T-helper 2 cell treated with Interferon-gamma antibody and Interleukin-4, amounts not matched to agents 100 ng/mL and 5 ng/mL, for 36 hours (primary cell): Measurements from ENCODE around the gene ARPC1B. TPM values are rescaled to one million over a fixed set of nuclear protein-coding genes. Genes with fewer than 3 reads are reported as not detected.
"Not testable (repeated sequence)": the region's sequence is repeated elsewhere in the genome, so short reads cannot be mapped to it uniquely, and the experiment has no call there.

ENCODE experiments used
- intact Hi-C: fragments of 100-400 bp; cut with micrococcal nuclease; formaldehyde crosslinking; loops from one replicate; pipeline ENCODE4 v1.15.1; 2023
- total RNA-seq: library from RNA; stranded (reverse); gene quantifications from 2 replicates; pipeline ENCODE4 v1.2.3, GENCODE V29; 2022

The ARPC1B gene
- total RNA-seq, 1 donor from 2014 or later, result 368 TPM

DNA sequence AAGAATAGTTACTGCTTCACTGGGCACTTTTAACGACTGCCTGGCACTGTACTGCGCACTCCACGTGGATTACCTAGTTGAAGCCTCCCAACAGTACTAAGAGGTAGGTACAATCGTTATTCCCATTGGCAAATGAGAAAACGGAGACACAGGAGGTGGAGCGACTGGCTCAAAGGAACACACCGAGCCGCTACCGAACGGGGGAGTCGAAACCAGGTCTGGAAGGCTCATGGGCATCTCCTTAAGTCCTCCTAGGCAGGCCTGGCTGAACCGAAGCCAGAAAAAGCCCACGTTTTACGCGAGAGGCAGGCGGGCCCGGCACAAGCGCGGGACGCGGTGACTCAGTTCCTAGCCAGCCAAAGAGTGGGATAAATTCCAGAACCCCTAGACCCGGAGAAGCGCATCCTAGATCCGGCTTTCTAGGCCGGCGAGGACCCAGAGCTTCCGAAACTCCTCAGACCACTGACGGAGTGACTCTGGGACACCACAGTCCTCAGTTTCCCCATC, 33.4 kb downstream of the ARPC1B start:
- intact Hi-C loops, result loop anchor here (1.0 to 10.0 kb wide), 8 partner anchors 15 to 677 kb away; partner anchors contain the start of genes ARPC1B, COPS6, ZKSCAN5 and ZNF3

DNA sequence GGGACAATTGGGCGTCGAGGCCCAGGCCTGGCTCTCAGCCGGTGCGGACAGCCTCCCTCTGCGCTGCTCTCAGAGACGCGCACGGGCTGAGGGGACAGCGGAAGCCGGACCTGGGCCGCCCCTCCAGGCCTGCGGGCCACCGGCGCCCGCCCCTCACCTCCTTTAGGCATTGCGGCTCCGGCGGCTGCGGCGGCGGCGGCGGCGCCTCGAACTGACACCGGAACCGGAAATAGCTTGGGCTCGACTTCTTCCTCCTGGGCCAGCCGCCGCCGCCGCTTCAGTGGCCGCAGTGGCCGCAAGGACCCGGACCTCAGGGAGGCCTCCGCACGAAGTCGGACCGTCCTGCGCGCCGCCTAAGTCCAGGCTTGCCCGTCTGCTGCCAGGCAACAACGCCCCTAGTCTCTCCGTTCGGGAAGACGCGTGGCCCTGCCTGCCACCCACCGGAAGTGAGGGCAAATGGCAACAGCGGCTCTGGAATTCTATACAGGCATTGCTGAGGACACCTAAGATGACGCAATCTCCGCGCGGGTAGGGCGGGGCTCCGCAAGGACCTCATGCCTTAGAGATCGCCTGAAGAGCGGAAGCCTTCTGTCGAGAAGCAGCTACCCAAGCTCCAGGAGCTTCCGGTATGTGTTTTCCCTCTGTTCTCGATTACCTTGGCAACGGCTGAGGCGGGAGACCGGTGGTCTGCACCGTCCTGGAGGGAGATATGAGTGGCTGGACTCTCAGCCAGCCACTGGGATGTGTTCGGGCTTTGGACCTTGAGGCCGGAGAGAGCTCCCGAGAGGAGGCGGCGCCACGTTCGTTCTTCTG, 34.1 kb downstream of the ARPC1B start, which contains the start of the genes BUD31 and PDAP1:
Gene BUD31 (plus strand): TSS at position 591 of the 813 bp plus-strand sequence. CDS start 2,124 bp downstream, outside the sequence.
Gene PDAP1 (minus strand): TSS at position 219 of the 813 bp plus-strand sequence. CDS start 49 bp downstream, at position 170.
- intact Hi-C loops, result loop anchor here (1.0 to 10.0 kb wide), 9 partner anchors 16 to 676 kb away; partner anchors contain the start of genes ARPC1B, COPS6, CPSF4 and PTCD1

DNA sequence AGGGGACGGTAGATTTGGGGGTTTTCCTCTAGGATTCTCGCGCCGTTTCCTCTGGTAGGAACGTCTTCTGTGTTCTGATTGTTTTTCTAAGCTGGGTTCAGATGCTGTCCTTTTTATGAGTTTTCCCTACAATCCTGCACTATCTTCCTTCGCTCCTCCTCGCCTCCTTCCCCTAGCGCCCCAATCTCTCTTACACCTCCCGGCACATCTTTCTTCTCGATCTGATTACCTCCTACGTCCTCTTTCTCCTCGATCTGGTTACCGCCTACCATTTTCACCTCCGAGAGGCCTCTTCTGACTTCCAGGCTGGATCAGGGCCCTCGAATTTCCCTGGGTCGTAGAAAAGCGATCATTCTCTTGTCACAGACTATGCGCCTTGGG, 34.7 kb downstream of the ARPC1B start:
- intact Hi-C loops, result loop anchor here (1.0 to 10.0 kb wide), 5 partner anchors 16 to 676 kb away; partner anchors contain the start of genes COPS6, CPSF4, PTCD1 and ZNF3

DNA sequence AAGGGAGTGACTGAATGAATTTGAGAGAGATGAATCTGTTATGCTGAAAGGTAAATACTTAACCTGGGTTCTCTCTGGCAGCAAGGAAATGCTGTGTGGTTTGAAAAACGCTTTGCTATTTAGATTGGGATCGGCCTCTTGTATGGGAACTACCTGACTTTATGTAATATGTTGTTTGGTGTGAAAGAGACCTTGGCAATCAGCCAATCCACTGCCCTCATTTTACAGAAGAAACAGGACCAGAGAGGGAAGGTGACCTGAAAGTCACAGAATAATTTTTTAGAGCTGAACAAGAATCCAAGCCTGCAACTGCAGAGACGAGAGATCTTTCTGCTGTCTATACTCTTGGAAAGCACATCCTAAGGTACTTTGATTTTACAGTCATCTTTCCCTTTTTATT, 35.3 kb downstream of the ARPC1B start:
- intact Hi-C loops, result loop anchor here (1.0 to 10.0 kb wide), 5 partner anchors 17 to 675 kb away; partner anchors contain the start of genes COPS6, CPSF4, PTCD1 and ZNF3

DNA sequence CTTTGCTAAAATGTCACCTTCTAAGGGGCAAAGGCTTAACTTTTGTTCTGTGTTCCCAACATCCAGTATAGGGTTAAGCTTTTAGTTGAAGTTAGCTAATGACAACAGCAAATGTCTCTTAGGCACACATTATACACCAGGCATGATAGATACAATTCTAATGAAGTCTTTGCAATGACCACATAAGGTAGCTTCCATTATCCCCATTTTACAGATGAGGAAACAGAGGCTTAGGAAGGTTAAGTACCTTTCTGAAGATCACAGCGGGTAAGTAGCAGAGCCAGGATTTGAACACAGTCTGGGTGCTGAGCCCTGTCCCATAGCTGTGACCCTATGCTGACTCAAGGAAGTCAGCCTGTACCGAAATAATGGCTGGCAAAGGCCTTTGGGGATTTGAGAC, 36.1 kb downstream of the ARPC1B start:
- intact Hi-C loops, result no loop called here

DNA sequence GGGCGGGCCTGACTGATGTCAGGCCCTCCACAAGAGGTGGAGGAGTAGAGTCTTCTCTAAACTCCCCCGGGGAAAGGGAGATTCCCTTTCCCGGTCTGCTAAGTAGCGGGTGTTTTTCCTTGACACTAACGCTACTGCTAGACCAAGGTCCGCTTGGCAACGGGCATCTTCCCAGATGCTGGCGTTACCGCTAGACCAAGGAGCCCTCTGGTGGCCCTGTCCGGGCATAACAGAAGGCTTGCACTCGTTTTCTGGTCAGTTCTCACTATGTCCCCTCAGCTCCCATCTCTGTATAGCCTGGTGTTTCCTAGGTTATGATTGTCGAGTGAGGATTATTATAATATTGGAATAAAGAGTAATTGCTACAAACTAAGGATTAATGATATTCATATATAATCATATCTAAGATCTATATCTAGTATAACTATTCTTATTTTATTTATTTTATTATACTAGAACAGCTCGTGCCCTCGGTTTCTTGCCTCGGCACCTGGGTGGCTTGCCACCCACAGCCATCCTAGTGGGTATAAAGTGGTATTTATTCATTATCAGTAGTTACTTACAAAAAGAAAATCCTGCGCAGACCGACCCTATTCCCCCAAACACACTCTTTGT, 41.1 kb downstream of the ARPC1B start:
- intact Hi-C loops, result not testable (repeated sequence)

DNA sequence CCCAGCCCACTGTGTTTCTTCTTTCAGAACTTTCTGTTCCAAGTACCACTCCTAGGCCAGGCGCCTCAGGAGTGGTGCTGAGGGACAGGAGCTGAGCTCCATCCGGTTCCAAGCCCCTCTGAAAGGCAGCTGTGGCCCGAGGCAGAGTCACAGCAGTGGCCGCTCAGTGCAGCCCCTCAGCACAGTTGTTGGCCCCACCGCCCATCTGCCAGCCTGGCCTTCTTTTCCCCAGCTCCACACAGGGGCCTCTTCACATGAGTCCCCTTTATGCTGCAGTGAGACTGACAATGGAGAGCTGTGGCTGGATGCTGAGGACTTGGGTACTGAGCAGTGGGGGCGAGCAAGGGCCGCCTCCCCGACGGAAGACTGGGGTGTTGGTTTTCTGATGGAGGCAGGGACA, 43.7 kb downstream of the ARPC1B start:
- intact Hi-C loops, result no loop called here

DNA sequence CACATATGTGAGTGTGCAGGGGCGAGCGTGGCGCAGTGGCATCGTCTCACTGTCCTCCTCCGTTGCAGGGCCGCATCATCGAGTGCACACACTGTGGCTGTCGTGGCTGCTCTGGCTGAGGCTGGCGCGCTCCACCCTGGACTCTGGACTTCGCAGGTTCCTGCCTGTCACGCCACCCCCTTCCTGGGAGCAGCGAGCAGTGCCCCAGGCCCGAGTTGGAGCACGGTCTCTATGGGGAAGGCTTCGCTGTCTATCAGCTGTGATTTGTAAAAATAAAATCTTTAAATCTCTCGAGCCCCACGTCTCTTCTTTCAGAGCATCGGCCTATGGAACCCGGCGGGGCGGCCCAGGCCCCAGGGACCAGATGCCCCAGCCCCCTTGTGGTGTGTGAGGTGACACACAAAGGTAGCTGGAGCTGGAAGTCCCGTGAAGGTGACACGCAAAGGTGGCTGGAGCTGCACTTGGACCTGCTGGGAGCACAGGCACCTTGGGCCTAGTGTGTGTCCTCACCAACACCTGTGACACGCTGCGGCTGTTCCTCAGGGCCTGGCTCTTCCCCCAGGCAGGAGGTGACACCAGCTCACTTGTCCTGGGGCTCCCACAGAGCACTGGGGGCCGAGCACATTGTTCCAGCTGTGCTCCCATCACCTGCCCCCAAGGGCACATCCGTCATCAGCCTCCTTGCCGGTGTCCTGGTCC, 44.9 kb downstream of the ARPC1B start:
- intact Hi-C loops, result no loop called here

DNA sequence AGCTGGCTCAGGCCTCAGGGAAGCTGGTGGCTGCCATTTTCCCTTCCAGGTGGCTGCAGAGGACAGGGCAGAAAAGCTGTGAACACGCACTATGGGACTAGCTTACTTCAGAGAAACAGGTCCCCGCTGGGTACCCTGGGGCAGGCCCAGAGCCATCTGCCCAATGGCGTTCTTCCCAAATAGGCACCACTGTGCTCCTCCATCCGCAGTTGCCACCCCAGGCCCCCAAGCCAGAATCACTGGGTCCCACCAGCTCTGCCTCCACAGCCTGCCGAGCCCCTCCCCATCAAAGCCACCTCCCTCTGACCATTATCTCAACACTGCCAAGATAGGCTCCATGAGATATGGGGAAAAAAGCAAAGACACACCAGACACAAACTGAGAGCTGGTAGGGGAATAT, 45.7 kb downstream of the ARPC1B start:
- intact Hi-C loops, result no loop called here

DNA sequence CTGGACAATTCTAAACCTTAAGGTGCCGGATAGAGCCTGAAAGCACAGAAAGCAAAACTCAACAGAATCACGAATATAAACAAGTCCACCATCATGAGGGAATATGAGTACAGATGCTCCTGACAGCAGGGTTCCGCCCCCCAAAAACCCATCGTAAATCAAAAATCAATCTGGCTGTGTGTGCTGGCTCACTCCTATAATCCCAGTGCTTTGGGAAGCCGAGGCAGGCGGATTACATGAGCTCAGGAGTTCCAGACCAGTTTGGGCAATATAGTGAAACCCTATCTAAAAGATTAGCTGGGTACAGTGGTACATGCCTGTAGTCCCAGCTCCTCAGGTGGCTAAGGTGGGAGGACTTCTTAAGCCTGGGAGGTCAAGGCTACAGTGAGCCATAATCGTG, 46.5 kb downstream of the ARPC1B start:
- intact Hi-C loops, result no loop called here

DNA sequence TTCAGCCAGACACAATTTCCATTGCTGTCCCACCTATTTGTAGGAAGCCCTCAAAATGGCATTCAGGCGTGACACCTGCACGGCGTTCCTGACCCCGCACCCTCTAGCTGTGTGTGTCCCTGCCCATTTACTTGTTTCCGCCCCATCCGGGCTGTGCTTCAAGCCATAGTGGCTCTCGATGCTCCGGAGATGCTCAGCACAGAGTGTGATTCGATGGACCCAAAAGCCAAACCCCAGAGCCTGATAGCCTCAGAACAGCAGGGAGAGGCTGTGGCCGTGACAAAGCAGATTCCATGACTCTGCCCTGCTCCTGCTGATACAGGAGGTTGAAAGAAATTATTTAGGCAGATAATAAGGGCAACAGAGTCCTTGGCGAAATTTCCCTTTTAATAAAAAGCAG, 47.7 kb downstream of the ARPC1B start:
- intact Hi-C loops, result no loop called here

DNA sequence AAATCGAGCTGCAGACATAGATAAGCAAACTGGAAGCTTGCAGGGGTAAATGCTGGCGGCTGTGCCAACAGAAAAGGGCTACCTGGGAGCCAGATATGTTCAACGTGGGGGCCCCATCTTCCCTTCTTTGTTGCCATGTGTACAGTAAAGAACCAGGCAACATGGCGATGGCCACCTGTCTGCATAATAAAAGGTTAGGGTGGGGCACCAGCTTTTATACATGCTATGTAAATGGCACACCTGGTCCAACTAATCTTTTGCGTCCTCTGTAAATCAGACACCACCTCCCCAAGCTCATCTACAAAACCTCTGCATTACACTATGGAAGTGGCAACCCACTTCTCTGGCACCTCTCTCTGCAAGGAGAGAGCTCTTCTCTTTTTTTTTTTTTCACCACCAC, 48.1 kb downstream of the ARPC1B start:
- intact Hi-C loops, result no loop called here

DNA sequence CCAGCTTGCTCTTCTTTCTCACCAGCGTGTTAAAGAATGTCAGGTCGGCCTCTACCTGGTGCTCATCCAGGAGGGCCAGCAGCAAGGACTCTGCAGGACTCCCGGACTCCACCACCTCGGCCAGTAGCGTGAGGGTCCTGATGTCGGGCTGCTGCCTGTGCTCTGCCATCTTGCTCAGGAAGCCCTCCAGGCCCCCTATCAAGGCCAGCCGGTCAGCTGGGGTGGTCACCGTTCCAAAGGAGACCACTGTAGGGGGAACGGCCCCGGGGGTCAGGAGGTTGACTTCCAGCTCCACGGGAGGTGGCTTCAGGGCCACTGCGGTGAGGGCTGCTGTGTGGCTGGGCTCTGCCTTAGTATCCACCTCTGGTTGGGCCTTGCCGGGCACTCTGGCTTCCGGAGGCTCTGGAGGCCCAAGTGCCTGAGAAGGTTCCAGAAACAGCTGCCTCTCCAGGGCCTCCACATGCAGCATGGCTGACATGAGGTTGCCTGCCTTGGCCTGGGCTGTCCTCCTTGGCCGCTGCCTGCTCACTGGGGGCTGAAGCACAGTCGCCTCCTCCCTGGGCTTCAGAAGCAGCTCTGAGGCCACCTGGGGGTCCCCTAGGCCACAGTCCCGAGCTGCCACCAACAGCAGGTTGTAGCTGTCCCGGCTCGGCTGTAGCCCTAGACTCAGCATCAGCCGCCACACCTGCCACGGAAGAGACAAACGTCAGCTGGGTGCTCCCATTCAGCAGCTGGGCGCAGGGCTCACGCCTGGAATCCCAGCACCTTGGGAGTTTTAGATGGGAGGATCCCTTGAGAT, 50.6 kb downstream of the ARPC1B start:
- intact Hi-C loops, result no loop called here

DNA sequence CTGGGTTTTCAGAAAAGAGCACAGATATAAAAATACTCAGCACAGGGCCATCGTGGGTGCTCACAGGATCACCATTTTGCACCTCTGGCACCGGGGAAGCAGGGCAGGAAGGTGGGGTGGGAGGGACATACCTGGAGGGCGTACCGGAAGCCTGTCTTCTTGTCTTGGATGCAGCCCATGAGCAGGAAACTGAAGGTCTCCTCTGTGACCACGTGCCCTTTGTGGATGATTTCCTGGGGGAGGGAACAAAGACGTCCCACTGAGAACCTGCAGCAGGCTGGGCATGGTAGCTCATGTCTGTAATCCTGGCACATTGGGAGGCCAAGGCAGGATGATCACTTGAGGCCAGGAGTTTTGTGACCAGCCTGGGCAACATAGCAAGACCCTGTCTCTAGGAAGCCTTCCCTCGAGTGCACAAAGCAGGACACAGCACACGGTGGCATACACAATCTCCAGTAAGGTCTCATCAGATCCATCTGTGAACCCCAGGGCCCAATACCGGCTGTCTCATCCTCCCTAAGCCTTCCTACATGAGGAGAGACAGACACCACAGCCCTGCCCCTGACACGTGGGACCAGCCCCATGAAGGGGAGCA, 54.5 kb downstream of the ARPC1B start:
- intact Hi-C loops, result no loop called here

DNA sequence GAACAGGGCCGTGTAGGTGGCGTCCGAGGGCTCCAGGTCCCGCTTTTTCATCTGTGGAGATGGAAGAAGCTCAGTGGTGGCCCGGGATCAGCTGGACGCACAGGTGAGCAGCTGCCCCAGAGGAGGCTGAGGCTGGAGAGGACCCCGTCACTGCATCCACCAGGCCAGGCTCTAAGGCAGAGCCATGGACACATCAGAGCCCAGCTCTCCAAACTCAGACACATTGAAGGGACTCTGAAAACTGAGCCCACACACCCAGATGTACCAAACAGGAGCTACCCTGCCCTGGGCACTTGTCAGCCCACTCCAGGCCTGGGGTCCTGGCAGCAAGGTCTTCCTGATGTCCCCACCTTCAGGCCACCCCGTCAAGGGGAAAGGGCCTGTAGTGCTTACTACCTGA, 55.2 kb downstream of the ARPC1B start:
- intact Hi-C loops, result no loop called here

DNA sequence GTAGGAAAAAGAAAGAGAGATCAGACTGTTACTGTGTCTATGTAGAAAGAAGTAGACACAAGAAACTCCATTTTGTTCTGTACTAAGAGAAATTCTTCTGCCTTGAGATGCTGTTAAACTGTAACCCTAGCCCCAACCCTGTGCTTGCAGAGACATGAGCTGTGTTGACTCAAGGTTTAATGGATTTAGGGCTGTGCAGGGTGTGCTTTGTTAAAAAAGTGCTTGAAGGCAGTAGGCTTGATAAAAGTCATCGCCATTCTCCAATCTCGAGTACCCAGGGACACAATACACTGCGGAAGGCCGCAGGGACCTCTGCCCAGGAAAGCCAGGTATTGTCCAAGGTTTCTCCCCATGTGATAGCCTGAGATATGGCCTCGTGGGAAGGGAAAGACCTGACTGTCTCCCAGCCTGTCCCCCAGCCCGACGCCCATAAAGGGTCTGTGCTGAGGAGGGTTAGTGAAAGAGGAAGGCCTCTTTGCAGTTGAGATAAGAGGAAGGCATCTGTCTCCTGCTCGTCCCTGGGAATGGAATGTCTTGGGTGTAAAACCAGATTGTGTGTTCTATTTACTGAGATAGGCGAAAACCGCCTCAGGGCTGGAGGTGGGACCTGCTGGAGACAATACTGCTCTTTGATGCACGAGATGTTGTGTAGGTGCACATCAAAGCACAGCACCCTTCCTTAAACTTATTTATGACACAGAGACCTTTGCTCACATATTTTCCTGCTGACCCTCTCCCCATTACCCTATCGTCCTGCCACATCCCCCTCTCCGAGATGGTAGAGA, 57.4 kb downstream of the ARPC1B start:
- intact Hi-C loops, result not testable (repeated sequence)

DNA sequence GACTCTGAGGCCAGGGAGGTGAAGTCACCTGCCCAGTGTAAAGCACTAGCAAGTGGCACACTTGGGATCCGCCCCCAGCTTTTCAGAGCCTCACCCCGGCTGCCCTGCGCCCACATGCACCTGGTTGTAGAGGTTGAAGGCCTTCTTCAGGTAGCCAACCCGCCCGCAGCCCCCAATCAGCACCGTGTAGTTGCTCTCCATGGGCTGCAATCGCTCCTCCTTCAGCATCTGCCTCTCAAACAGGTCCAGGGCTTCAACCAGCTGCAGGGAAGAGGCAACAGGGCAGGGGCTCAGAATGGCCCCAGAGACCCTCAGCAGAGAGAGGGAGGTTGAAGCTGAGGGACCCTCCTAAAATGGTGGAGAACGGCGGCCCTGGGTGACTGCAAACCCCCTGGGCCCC, 58.6 kb downstream of the ARPC1B start:
- intact Hi-C loops, result no loop called here

DNA sequence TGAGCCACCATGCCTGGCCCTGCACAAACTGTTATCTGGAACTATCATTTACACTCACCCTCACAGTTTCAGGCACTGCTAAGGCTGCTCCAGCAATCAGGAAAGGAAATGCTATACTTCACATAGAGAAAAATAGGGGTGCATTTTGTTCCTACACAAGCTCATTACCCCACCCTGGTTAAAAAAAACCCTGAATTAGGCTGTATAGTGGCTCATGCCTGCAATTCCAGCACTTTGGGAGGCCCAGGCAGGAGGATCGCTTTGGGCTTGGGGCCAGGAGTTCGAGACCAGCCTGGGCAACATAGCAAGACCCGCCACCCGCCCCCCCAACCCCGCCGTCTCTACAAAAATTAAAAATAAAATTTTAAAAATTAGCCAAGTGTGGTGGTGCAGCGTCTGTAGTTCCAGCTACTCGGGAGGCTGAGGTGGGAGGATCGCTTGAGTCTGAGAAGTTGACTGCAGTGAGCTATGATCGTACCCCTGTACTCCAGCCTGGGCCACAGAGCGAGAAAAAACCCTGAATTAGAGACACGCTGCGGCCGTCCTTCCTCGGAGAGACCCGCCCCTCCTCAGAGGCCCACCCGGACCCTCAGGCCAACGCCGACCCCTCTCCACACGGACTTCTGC, 63.5 kb downstream of the ARPC1B start:
- intact Hi-C loops, result loop anchor here (1.0 to 2.0 kb wide), 4 partner anchors 29 to 111 kb away; partner anchors contain the start of genes ARPC1B and ZKSCAN5
